ENCODE measurements around the gene ITGA11. TPM values are rescaled to one million over a fixed set of nuclear protein-coding genes. Genes with fewer than 3 reads are reported as not detected.
A peak's percentile ranks its signal among the peaks of the same experiment; 100 is the strongest.

The ITGA11 gene
- total and polyA plus RNA-seq, 12 donors, result 1.4 to 25.9 (median 12.3) TPM

- WGBS, 2 donors, result 75 to 81% methylated on average over 4 of the region's 4 CpGs
- intact Hi-C loops (cut with DNase I), result loop anchor here in 1 of 10 donors (10.0 kb wide), 1 partner anchor 53 kb away; no protein-coding TSS in a partner anchor
- peak in 1 of 8 donors; percentile 37 for ATAC-seq
- H3K4me3 ChIP-seq, result no peak overlapping the region
- H3K27me3 ChIP-seq, result peaks cover 0 to 19% (median 8%) of the 10 kb centered on the region in 7 donors
- peaks cover 0 to 7% (median 0%) of the 10 kb centered on the region in 11 donors for H3K9me3 ChIP-seq
- TF ChIP-seq CTCF (IDR thresholded peaks at IDR 0.05), result no peak
- no peak overlapping the region for H3K27ac ChIP-seq
- DNase-seq, result no peak
- no peaks in the 10 kb centered on the region for H3K36me3 ChIP-seq
- peaks cover 0 to 18% (median 8%) of the 10 kb centered on the region in 9 donors for H3K4me1 ChIP-seq
Measured at GRCh38 chr15:68442041-68442440, 10.1 kb upstream of the ITGA11 start.

- H3K4me3 ChIP-seq, result no peak overlapping the region
- intact Hi-C loops (cut with DNase I), result loop anchor here in 1 of 10 donors (10.0 kb wide), 1 partner anchor 54 kb away; no protein-coding TSS in a partner anchor
- peaks cover 0 to 27% (median 12%) of the 10 kb centered on the region in 7 donors for H3K27me3 ChIP-seq
- no peaks in the 10 kb centered on the region for H3K36me3 ChIP-seq
- peak overlapping the region in 1 of 10 donors; percentile 56 for H3K27ac ChIP-seq
- peak in 6 of 8 donors; percentile 34 to 67 (median 59) for ATAC-seq
- WGBS, 2 donors, result 62 to 64% methylated on average over 3 of the region's 3 CpGs
- no peak for DNase-seq
- TF ChIP-seq CTCF (IDR thresholded peaks at IDR 0.05), result no peak
- H3K4me1 ChIP-seq, result peaks cover 0 to 18% (median 8%) of the 10 kb centered on the region in 9 donors
- peaks cover 0 to 7% (median 0%) of the 10 kb centered on the region in 11 donors for H3K9me3 ChIP-seq
Measured at GRCh38 chr15:68441045-68441743, 9.2 kb upstream of the ITGA11 start.

GRCh38 chr15:68440136-68440535 is 8.2 kb upstream of the ITGA11 start:
- Histone ChIP-seq H3K27me3 (peaks cover 0 to 33% (median 16%) of the 10 kb centered on the region in 7 donors), H3K27ac (no peak overlapping the region), H3K9me3 (peaks cover 0 to 7% (median 0%) of the 10 kb centered on the region in 11 donors), H3K36me3 (no peaks in the 10 kb centered on the region), H3K4me1 (peaks cover 0 to 18% (median 8%) of the 10 kb centered on the region in 9 donors), H3K4me3 (no peak overlapping the region)
- 87 to 100% methylated on average over 1 of the region's 1 CpG for WGBS, 2 donors
- no peak for TF ChIP-seq CTCF (IDR thresholded peaks at IDR 0.05)
- intact Hi-C loops (cut with DNase I), result loop anchor here in 1 of 10 donors (10.0 kb wide), 1 partner anchor 55 kb away; no protein-coding TSS in a partner anchor
- ATAC-seq (no peak), DNase-seq (no peak)

- DNase-seq (no peak), ATAC-seq (no peak)
- H3K27ac ChIP-seq, result no peak overlapping the region
- 88 to 95% methylated on average over 5 of the region's 5 CpGs for WGBS, 2 donors
- H3K9me3 ChIP-seq, result peaks cover 0 to 6% (median 0%) of the 10 kb centered on the region in 11 donors
- no peak overlapping the region for H3K4me3 ChIP-seq
- intact Hi-C loops (cut with DNase I), result no loop called here
- peaks cover 0 to 37% (median 21%) of the 10 kb centered on the region in 7 donors for H3K27me3 ChIP-seq
- H3K4me1 ChIP-seq, result peaks cover 0 to 18% (median 8%) of the 10 kb centered on the region in 9 donors
- TF ChIP-seq CTCF (IDR thresholded peaks at IDR 0.05), result no peak
- no peaks in the 10 kb centered on the region for H3K36me3 ChIP-seq
Measured at GRCh38 chr15:68439506-68439905, 7.5 kb upstream of the ITGA11 start.
